Measurements from ENCODE around the gene OR52K2. TPM values are rescaled to one million over a fixed set of nuclear protein-coding genes. Genes with fewer than 3 reads are reported as not detected.

Gene OR52K2
- total and polyA plus RNA-seq, 2 of the 13 experiments (the other 11 are each of a cell fraction or from before 2014, with no cell fraction given), result not detected

- no peak for TF ChIP-seq SNAPC4 (CRISPR knock-in tag; IDR thresholded peaks at IDR 0.05)
Observed at GRCh38 chr11:4491878-4492606, 42.9 kb downstream of the OR52K2 start (continued).

- Histone ChIP-seq H3K4me1 (ENCODE audit: insufficient read depth, low read length) (no peaks in the 10 kb centered on the region), H3K27ac (ENCODE audit: extremely low read length, insufficient read depth, low read length) (no peak overlapping the region), H3K79me2 (ENCODE audit: insufficient read depth, low read length) (no peaks in the 10 kb centered on the region), H3K36me3 (replicated peaks in 1 of 2; ENCODE audit: control insufficient read depth in 1 of 2, insufficient read depth in 2 of 2, low read length in 2 of 2) (no peaks in the 10 kb centered on the region), H3K4me2 (ENCODE audit: low read depth, low read length) (no peak overlapping the region), H4K20me1 (ENCODE audit: insufficient read depth, low read length) (no peaks in the 10 kb centered on the region), H3K4me3 (replicated peaks in 1 of 3; ENCODE audit: insufficient read depth in 1 of 3, low read depth in 2 of 3, low read length in 3 of 3) (no peak overlapping the region), H2AFZ (ENCODE audit: low read length) (no peak overlapping the region), H3K9me3 (ENCODE audit: low read length) (no peaks in the 10 kb centered on the region), H3K27me3 (ENCODE audit: control insufficient read depth in 1 of 2, insufficient read depth in 2 of 2, low read length in 2 of 2) (peaks cover 0 to 44% of the 10 kb centered on the region in 2 experiments; a peak in 4 of 5 replicates), H3K9ac (ENCODE audit: insufficient read depth, low read depth, low read length) (no peak overlapping the region)
- in situ Hi-C loops (cut with HindIII; ENCODE audit: extremely low pct_ligation_motif_present, low pct_unique_long_range_greater_than_20kb), result loop anchor here (5.0 kb wide), 1 partner anchor 301 kb away; no protein-coding TSS in a partner anchor
- WGBS (ENCODE audit: low lambda C conversion rate), result under 1% methylated on average over 5 of the region's 5 CpGs
- ChIA-PET POLR2A (no interaction called here), CTCF (ENCODE audit: low intra/inter-chr PET ratio, low total read pairs) (interaction anchor here (2.7 kb wide), 1 partner anchor 306 kb away, joined by 32 read pairs; no protein-coding TSS in a partner anchor)
- BruUV-seq (replicated peaks), result no TSS peak
- FAIRE-seq (no peak), DNase-seq (ENCODE audit: low spot score) (no peak), ATAC-seq (no peak)
- intact Hi-C loops (cut with micrococcal nuclease; ENCODE audit: unreplicated experiment), result loop anchor here (1.0 kb wide), 1 partner anchor 306 kb away; no protein-coding TSS in a partner anchor
- no peak for TF ChIP-seq SP5 (CRISPR knock-in tag; IDR thresholded peaks at IDR 0.05; ENCODE audit: borderline replicate concordance, low read depth)
- no peak for TF ChIP-seq ZBTB49 (CRISPR knock-in tag; IDR thresholded peaks at IDR 0.05; ENCODE audit: borderline replicate concordance)
- no peak for TF ChIP-seq SMARCC2 (IDR thresholded peaks at IDR 0.05)
- TF ChIP-seq ZNF512 (CRISPR knock-in tag; IDR thresholded peaks at IDR 0.05), result no peak
- no peak for TF ChIP-seq MXD1 (CRISPR knock-in tag; IDR thresholded peaks at IDR 0.05)
- TF ChIP-seq MLLT10 (CRISPR knock-in tag; IDR thresholded peaks at IDR 0.05), result no peak
- TF ChIP-seq ZNF691 (CRISPR knock-in tag; IDR thresholded peaks at IDR 0.05; ENCODE audit: borderline replicate concordance, low read depth), result no peak
- TF ChIP-seq THAP7 (CRISPR knock-in tag; IDR thresholded peaks at IDR 0.05), result no peak
- no peak for TF ChIP-seq MED1 (CRISPR knock-in tag; IDR thresholded peaks at IDR 0.05)
Observed at GRCh38 chr11:4493480-4493818, 44.4 kb downstream of the OR52K2 start.

Data from HepG2 (cell line).